GM10847 (cell line): Measurements from ENCODE around the gene AKIRIN2.

Experiments used
- POLR2A ChIP-seq: IDR thresholded peaks from 2 replicates; pipeline ENCODE4 v1.6.1; 2011; ENCODE audit not compliant: insufficient read length; ENCODE audit errors: extremely low read depth

Gene AKIRIN2

DNA sequence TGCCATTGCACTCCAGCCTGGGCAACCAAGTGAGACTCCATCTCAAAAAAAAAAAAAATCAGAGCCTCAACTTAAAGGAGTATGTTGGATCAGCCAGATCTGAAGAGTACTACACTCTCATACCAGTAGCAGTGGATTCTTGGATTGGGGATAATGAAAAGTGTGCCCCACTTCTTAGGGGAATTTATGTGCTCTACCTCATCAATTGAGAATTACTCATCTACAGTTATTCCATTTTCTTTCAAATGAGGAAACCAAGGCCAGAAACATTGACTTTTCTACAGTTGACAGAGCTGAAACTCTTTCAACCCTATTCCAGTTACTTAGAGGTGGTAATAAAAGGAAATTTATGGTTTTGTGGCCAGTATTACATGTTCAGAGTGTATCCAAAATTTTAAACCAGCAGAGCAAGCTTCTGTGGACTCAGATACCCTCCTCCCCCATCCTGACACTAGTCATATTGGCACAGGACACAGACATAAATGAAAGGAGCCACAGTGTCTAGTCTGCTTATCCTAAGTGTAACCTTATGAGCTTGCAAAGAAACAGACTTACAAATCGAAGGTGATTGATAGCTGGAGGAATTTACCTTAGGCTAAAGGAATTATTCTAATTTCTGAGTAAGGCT is 60.9 kb downstream of the AKIRIN2 start:
- no peak for TF ChIP-seq POLR2A

DNA sequence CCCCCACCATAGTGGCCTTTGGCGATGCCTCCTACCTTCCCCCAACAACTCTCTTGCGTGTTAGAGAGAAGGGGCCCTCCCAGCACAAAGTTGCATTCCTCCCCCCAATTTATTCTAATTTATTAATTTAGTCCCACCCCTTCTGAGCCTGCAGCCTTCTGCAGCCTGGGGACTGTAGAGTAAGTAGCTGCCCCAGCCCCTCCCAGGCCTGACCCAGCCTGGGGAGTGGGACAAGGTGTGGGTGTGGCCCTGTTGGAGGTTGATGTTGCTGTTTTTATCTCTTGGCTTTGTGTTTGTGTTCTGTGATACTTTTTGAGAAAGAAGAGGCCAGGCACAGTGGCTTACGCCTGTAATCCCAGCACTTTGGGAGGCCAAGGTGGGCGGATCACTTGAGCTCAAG is 62.7 kb downstream of the AKIRIN2 start:
- no peak for TF ChIP-seq POLR2A

GRCh38 chr6:87637106-87637505 is 64.9 kb downstream of the AKIRIN2 start:
- TF ChIP-seq POLR2A, result no peak

DNA sequence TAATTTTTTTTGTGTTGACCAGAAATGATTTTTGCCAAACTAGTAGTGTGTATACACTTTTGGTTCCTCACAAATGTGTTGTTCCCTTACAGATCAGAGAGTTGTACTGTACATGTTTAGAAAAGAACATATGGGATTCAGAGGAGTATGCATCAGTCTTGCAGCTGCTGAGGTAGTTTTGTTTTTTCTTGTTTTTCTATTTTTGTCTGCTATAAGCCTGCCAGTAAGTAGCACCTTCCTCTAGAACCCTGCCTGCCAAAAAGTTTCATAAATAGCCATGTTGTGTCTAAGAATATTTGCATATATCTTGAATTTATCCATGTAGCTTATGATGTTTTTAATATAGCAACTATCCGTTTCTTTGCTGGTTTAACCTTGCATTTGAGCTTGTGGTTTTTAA is 65.7 kb downstream of the AKIRIN2 start:
- TF ChIP-seq POLR2A, result no peak

GRCh38 chr6:87633851-87634250 is 68.2 kb downstream of the AKIRIN2 start:
- no peak for TF ChIP-seq POLR2A

DNA sequence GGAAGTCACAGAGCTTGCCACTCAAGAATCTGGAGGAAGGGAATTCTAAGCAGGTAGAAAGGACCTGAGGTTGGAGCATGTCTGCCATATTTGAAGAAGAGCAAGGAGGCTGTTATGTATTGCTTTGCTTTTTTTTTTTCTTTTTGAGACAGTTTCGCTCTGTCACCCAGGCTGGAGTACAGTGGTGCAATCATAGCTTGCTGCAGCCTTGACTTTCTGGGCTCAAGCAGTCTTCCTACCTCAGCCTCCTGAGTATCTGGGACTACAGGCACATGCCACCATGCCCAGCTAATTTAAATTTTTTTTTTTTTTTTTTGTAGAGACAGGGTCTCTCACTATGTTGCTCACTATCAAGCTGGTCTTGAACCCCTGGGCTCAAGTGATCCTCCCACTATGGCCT is 71.3 kb downstream of the AKIRIN2 start:
- no peak for TF ChIP-seq POLR2A

GRCh38 chr6:87628881-87629280 is 73.2 kb downstream of the AKIRIN2 start:
- no peak for TF ChIP-seq POLR2A

DNA sequence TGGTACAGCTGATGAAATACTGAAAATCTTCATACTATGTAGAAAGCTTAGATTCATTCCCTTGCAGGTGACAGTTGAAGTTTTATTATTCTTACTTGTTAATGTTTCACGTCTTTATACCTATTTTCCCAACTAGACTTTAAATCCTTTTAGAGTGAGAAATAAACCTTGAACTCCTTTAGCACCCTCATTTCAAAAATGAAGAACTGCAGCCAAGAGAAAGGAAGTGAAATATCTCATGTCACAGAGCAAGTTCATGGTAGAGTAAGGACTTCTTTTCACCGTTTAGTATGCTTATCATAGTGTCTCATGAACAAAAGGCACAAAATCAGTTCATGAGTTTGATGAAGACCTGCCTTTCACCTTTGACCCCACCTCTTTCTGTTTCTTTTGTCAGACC is 73.6 kb downstream of the AKIRIN2 start:
- TF ChIP-seq POLR2A, result no peak
